ENCODE results near the gene OR6C65. TPM values are rescaled to one million over a fixed set of nuclear protein-coding genes. Genes with fewer than 3 reads are reported as not detected.
"Not testable (repeated sequence)": the region's sequence is repeated elsewhere in the genome, so short reads cannot be mapped to it uniquely, and the experiment has no call there.

Gene OR6C65
- total RNA-seq, 1 experiment from 2014 or later = not detected

DNA sequence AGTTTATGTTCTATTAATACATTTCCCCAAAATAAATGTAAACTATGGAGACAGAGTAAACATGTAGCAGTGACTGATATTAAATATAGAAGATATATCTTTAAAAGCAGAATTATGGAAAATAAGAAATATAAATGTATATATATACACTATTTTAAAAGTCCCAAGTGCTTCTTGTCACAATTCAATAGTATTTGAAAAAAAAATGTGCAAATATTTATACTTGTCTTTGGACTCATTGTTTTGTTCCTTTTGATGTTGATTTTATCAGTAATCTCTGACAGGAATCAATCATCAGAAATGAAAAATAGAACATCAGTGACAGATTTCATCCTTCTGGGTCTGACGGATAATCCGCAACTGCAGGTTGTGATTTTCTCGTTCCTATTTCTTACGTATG is 25.6 kb downstream of the OR6C65 start, which contains the start of gene OR6C76:
OR6C76 (plus strand) TSS at position 301 of the 400 bp plus-strand sequence; CDS start at position 301, 0 bp downstream.
- H3K27ac Mint-ChIP-seq (ENCODE audit: unreplicated experiment) = no peak within 1 kb of the TSS
- no peaks in the 10 kb centered on the region for H3K9me3 Mint-ChIP-seq (ENCODE audit: low read depth, unreplicated experiment)
- BruUV-seq (replicated peaks) = no TSS peak
- no peak for DNase-seq
- no peaks in the 10 kb centered on the region for H3K27me3 Mint-ChIP-seq (ENCODE audit: unreplicated experiment)
- H3K4me3 Mint-ChIP-seq (ENCODE audit: low read depth, unreplicated experiment) = no peak within 1 kb of the TSS
- no peaks in the 10 kb centered on the region for H3K36me3 Mint-ChIP-seq (ENCODE audit: insufficient read depth, unreplicated experiment)
- H3K4me1 Mint-ChIP-seq (ENCODE audit: low read depth, unreplicated experiment) = no peaks in the 10 kb centered on the region
- intact Hi-C loops (cut with micrococcal nuclease; ENCODE audit: unreplicated experiment) = no loop called here
- TF ChIP-seq, protein P1, sequence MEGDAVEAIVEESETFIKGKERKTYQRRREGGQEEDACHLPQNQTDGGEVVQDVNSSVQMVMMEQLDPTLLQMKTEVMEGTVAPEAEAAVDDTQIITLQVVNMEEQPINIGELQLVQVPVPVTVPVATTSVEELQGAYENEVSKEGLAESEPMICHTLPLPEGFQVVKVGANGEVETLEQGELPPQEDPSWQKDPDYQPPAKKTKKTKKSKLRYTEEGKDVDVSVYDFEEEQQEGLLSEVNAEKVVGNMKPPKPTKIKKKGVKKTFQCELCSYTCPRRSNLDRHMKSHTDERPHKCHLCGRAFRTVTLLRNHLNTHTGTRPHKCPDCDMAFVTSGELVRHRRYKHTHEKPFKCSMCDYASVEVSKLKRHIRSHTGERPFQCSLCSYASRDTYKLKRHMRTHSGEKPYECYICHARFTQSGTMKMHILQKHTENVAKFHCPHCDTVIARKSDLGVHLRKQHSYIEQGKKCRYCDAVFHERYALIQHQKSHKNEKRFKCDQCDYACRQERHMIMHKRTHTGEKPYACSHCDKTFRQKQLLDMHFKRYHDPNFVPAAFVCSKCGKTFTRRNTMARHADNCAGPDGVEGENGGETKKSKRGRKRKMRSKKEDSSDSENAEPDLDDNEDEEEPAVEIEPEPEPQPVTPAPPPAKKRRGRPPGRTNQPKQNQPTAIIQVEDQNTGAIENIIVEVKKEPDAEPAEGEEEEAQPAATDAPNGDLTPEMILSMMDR (IDR thresholded peaks at IDR 0.05; ENCODE audit: unreplicated experiment) = no peak
- CTCF ChIA-PET = no interaction called here

DNA sequence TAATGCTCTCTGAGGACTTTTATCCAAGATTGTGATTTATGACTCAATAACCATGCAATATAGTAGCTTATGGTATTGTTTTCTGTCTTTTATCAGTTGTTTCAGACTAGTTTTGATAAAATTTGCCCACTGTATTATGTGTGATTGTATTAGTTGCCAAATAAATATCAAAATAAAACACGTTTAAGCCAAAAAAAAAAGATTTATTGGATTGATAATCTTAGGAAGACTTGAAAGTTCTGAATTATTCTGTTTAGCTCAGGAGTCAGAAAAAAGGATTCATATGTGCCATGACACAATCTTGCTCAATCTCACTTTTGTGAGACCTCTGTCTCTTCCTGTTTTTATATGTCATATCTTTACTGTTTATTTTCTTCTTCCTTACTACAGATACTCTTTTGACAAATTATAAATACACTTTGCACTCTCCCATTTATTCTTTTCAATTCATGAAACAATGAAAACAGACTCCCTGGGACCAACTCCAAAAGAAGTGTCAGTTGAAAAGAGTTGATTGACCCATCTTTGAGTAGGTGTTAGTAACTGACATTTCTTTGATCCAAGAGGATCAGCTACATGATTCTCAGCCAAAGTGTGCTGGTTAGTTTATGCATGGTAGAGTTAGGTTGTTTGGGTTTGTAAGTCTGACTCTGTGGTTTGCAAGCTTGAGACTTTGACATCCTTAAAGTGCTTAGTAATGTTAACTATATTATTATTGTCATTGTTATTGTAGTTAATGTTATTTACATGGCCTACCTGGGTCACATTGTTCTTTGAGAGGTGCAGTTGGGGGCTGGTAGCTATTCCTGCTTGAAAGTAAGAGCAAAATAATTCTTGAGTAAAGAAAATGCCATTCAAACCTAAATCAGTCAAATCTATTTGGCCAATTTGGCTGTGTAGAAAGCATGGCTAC is 28.3 kb downstream of the OR6C65 start:
- intact Hi-C loops (cut with micrococcal nuclease; ENCODE audit: unreplicated experiment) = no loop called here
- H3K4me3 Mint-ChIP-seq (ENCODE audit: low read depth, unreplicated experiment) = no peak overlapping the region
- BruUV-seq (replicated peaks) = no TSS peak
- H3K36me3 Mint-ChIP-seq (ENCODE audit: insufficient read depth, unreplicated experiment) = no peaks in the 10 kb centered on the region
- no peak overlapping the region for H3K27ac Mint-ChIP-seq (ENCODE audit: unreplicated experiment)
- H3K9me3 Mint-ChIP-seq (ENCODE audit: low read depth, unreplicated experiment) = no peaks in the 10 kb centered on the region
- CTCF ChIA-PET = no interaction called here
- H3K4me1 Mint-ChIP-seq (ENCODE audit: low read depth, unreplicated experiment) = no peaks in the 10 kb centered on the region
- TF ChIP-seq, protein P1 (IDR thresholded peaks at IDR 0.05; ENCODE audit: unreplicated experiment) = no peak
- H3K27me3 Mint-ChIP-seq (ENCODE audit: unreplicated experiment) = no peaks in the 10 kb centered on the region
- no peak for DNase-seq

DNA sequence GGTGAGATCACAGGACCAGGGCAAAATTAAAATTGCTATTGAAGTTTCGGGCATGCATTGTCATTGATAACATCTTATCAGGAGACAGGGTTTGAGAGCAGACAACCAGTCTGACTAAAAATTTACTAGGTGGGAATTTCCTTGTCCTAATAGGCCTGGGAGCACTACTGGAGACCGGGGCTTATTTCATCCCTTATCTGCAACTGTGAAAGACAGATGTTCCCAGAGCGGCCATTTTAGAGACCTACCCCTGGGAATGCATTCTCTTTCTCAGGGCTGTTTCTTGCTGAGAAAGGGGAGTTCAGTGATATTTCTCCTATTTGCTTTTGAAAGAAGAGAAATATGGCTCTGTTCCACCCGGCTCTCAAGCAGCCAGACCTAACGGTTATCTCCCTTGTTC is 40.9 kb downstream of the OR6C65 start:
- BruUV-seq (replicated peaks); intact Hi-C loops (cut with micrococcal nuclease; ENCODE audit: unreplicated experiment); CTCF ChIA-PET; H3K27me3 Mint-ChIP-seq (ENCODE audit: unreplicated experiment); H3K4me1 Mint-ChIP-seq (ENCODE audit: low read depth, unreplicated experiment); H3K27ac Mint-ChIP-seq (ENCODE audit: unreplicated experiment); H3K9me3 Mint-ChIP-seq (ENCODE audit: low read depth, unreplicated experiment); DNase-seq; H3K36me3 Mint-ChIP-seq (ENCODE audit: insufficient read depth, unreplicated experiment); H3K4me3 Mint-ChIP-seq (ENCODE audit: low read depth, unreplicated experiment): not testable (repeated sequence)

DNA sequence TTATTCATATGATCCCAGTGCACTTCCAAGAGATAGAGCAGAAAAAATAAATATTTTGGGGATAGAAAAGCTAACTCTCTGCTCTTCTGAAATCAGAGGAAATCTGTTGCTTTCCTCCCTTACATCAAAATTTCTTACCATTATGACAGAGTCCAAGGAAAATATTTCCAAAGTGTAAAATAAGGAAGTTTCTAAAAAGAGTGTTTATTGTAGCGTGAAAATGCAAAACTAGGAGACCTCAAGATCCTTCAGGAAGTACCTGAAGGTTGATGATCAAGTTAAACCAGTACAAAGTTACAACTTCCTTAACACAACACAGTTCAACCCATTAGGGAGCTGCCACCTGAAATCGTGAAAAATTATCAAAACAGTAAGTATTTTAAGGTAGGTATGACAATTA is 43.4 kb downstream of the OR6C65 start, which contains the start of gene OR6C2:
OR6C2 (plus strand) TSS at position 301 of the 400 bp plus-strand sequence. CDS start 8,138 bp downstream, outside the sequence.
- no peak for DNase-seq
- Mint-ChIP-seq H3K4me1 (ENCODE audit: low read depth, unreplicated experiment) (no peaks in the 10 kb centered on the region), H3K27me3 (ENCODE audit: unreplicated experiment) (no peaks in the 10 kb centered on the region), H3K27ac (ENCODE audit: unreplicated experiment) (no peak within 1 kb of the TSS), H3K9me3 (ENCODE audit: low read depth, unreplicated experiment) (no peaks in the 10 kb centered on the region), H3K36me3 (ENCODE audit: insufficient read depth, unreplicated experiment) (no peaks in the 10 kb centered on the region), H3K4me3 (ENCODE audit: low read depth, unreplicated experiment) (no peak within 1 kb of the TSS)
- CTCF ChIA-PET = no interaction called here
- intact Hi-C loops (cut with micrococcal nuclease; ENCODE audit: unreplicated experiment) = no loop called here
- TF ChIP-seq, protein P1 (IDR thresholded peaks at IDR 0.05; ENCODE audit: unreplicated experiment) = no peak
- BruUV-seq (replicated peaks) = no TSS peak

DNA sequence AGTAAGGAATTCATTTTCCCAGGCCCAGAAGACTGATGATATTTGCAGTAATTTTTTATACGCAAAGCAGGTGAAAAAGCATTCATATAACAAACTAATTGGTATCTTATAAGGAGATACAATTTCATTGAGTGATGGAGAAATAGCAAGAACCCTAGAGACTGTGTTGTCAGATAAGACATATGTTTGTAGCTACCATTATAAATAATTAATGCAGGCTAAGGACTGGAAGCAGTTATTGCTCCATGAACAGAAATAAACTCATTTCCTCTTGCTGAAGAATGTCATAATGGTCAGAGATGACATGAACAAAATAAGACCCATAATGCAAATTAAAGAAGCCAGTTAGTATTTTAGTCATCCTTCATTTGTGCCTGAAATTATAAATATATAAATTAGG is 45.0 kb downstream of the OR6C65 start:
- intact Hi-C loops (cut with micrococcal nuclease; ENCODE audit: unreplicated experiment) = no loop called here
- DNase-seq = no peak
- BruUV-seq (replicated peaks) = no TSS peak
- TF ChIP-seq, protein P1 (IDR thresholded peaks at IDR 0.05; ENCODE audit: unreplicated experiment) = no peak
- no peaks in the 10 kb centered on the region for H3K27me3 Mint-ChIP-seq (ENCODE audit: unreplicated experiment)
- H3K36me3 Mint-ChIP-seq (ENCODE audit: insufficient read depth, unreplicated experiment) = no peaks in the 10 kb centered on the region
- no peak overlapping the region for H3K4me3 Mint-ChIP-seq (ENCODE audit: low read depth, unreplicated experiment)
- no peak overlapping the region for H3K27ac Mint-ChIP-seq (ENCODE audit: unreplicated experiment)
- H3K9me3 Mint-ChIP-seq (ENCODE audit: low read depth, unreplicated experiment) = no peaks in the 10 kb centered on the region
- no peaks in the 10 kb centered on the region for H3K4me1 Mint-ChIP-seq (ENCODE audit: low read depth, unreplicated experiment)
- CTCF ChIA-PET = no interaction called here

Measured in Calu3 (cell line).